Keratinocyte (primary cell): ENCODE results near the gene SLC39A11. TPM values are rescaled to one million over a fixed set of nuclear protein-coding genes. Genes with fewer than 3 reads are reported as not detected.

Source experiments
- DNase-seq: peaks from one replicate; pipeline ENCODE4 v3.0.0-alpha.2; 2011; ENCODE audit warnings: low read depth, missing footprints, low spot score
- FAIRE-seq: peaks from 2 replicates; lab custom pipeline; 2011; peaks lifted over from hg19 to GRCh38; lab: Jason Lieb, UNC
- H2AFZ ChIP-seq: 2 replicates; pipeline ENCODE4 v1.6.0; 2012; ENCODE audit warnings: low read length, control low read depth, inconsistent platforms; ENCODE audit not compliant: control insufficient read depth
- H3K27ac ChIP-seq: 2 replicates; pipeline ENCODE4 v1.5.1; 2011; ENCODE audit warnings: low read length; ENCODE audit not compliant: control insufficient read depth, insufficient read depth
- H3K27me3 ChIP-seq: 3 replicates; pipeline ENCODE4 v1.6.0; 2011; ENCODE audit warnings: low read length; ENCODE audit not compliant: control insufficient read depth, insufficient read depth; ENCODE audit errors: extremely low read depth
- H3K36me3 ChIP-seq, 2 experiments: 2 replicates in 1 of 2; 3 replicates in 1 of 2; pipeline ENCODE4 v1.5.1; 2011; ENCODE audit warnings: low read length in 2 of 2, mild to moderate bottlenecking in 1 of 2; ENCODE audit not compliant: control insufficient read depth in 2 of 2, insufficient read depth in 2 of 2; ENCODE audit errors: extremely low read depth in 1 of 2
- H3K4me1 ChIP-seq: 3 replicates; pipeline ENCODE4 v1.5.1; 2011; ENCODE audit warnings: low read length; ENCODE audit not compliant: control insufficient read depth, insufficient read depth; ENCODE audit errors: extremely low read depth
- H3K4me2 ChIP-seq: 3 replicates; pipeline ENCODE4 v1.6.0; 2011; ENCODE audit warnings: low read depth, low read length; ENCODE audit not compliant: control insufficient read depth, insufficient read depth; ENCODE audit errors: extremely low read depth
- H3K4me3 ChIP-seq, 3 experiments: fragments of 200-600 bp in 1 of 3; sonication (generic) in 1 of 3; 2 replicates in 2 of 3; 3 replicates in 1 of 3; pipeline ENCODE4 v1.5.1; 2011 to 2016; ENCODE audit warnings: low read length in 3 of 3, mild to moderate bottlenecking in 3 of 3, control low read depth in 2 of 3, inconsistent platforms in 1 of 3, low read depth in 1 of 3, mixed read lengths in 1 of 3, mixed run types in 1 of 3, moderate library complexity in 1 of 3; ENCODE audit not compliant: control insufficient read depth in 2 of 3, insufficient read depth in 2 of 3; ENCODE audit errors: extremely low read depth in 1 of 3
- H3K79me2 ChIP-seq: 2 replicates; pipeline ENCODE4 v1.6.0; 2012; ENCODE audit warnings: low read length; ENCODE audit not compliant: control insufficient read depth, insufficient read depth
- H3K9ac ChIP-seq: 3 replicates; pipeline ENCODE4 v1.6.0; 2011; ENCODE audit warnings: low read length; ENCODE audit not compliant: control insufficient read depth, insufficient read depth; ENCODE audit errors: extremely low read depth
- H3K9me1 ChIP-seq: 3 replicates; pipeline ENCODE4 v1.6.0; 2011; ENCODE audit warnings: low read length; ENCODE audit not compliant: control insufficient read depth, insufficient read depth; ENCODE audit errors: extremely low read depth
- H3K9me3 ChIP-seq: 2 replicates; pipeline ENCODE4 v1.5.1; 2012; ENCODE audit warnings: low read depth, low read length; ENCODE audit not compliant: control insufficient read depth
- H4K20me1 ChIP-seq: 3 replicates; pipeline ENCODE4 v1.6.0; 2011; ENCODE audit warnings: low read length; ENCODE audit not compliant: control insufficient read depth, insufficient read depth; ENCODE audit errors: extremely low read depth
- EZH2 ChIP-seq: IDR thresholded peaks from one replicate; pipeline ENCODE4 v1.6.1; 2012; ENCODE audit warnings: inconsistent platforms, mild to moderate bottlenecking, low read length, moderate library complexity
- dilution Hi-C: fragments of 300-500 bp; cut with MboI; formaldehyde crosslinking; loops from one replicate; pipeline ENCODE4 v1.7.0; 2020; ENCODE audit warnings: low sequenced_read_pairs; ENCODE audit not compliant: extremely low pct_ligation_motif_present
- polyA plus RNA-seq, 5 experiments: library from polyadenylated mRNA; depleted of rRNA in 3 of 5; stranded (reverse) in 3 of 5; stranded (forward) in 1 of 5; unstranded in 1 of 5; fragments of >200 nt; gene quantifications; 1 replicate in 1 of 5; 2 replicates in 3 of 5; 3 replicates in 1 of 5; pipeline versions ENCODE4 v1.2.1 to v1.2.3, GENCODE V29; 2011 to 2012; ENCODE audit warnings: missing spikeins in 2 of 5, low read depth in 1 of 5, low replicate concordance in 1 of 5
- TF ChIP-seq, protein P1 (sequence below), 3 experiments: IDR thresholded peaks in 1 of 3; conservative IDR thresholded peaks in 1 of 3; optimal IDR thresholded peaks in 1 of 3; 2 replicates in 2 of 3; 3 replicates in 1 of 3; pipeline versions ENCODE3 to v1.5.1; 2011; ENCODE audit warnings: low read length in 3 of 3, mild to moderate bottlenecking in 3 of 3, moderate library complexity in 2 of 3, control low read depth in 1 of 3, inconsistent platforms in 1 of 3; ENCODE audit not compliant: insufficient read depth in 2 of 3; ENCODE audit errors: extremely low read depth in 1 of 3

SLC39A11 gene
- polyA plus RNA-seq, 1 donor (not counting 4 experiments of a cell fraction or from before 2014, with no cell fraction given) = 11.5 TPM

DNA sequence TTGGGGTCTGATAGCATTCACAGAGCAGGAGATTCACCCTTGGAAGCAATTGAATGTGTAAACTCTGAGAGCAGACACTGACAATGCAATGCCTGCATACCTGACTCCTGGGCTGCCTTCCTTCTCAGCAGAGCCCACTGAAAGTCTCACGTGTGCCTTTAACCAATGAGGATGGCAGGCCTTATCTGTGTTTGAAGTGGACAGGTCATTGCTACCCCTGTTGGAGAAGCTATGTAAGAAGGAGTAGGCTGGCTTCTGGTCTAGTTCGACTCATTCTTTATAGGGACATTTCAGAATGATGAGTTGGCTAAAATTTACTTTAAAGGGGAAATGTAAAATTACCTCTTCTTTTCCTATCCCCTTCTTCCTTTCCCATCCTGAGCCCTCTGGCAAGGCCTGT, 446.3 kb downstream of the SLC39A11 start:
- dilution Hi-C loops = no loop called here
- no peak overlapping the region for H3K27ac ChIP-seq
- FAIRE-seq = no peak
- H3K4me1 ChIP-seq = peaks cover under 1% of the 10 kb centered on the region
- H3K4me3 ChIP-seq = no peak overlapping the region
- no peaks in the 10 kb centered on the region for H3K79me2 ChIP-seq
- H3K4me2 ChIP-seq = no peak overlapping the region
- no peaks in the 10 kb centered on the region for H3K9me1 ChIP-seq
- TF ChIP-seq, protein P1, sequence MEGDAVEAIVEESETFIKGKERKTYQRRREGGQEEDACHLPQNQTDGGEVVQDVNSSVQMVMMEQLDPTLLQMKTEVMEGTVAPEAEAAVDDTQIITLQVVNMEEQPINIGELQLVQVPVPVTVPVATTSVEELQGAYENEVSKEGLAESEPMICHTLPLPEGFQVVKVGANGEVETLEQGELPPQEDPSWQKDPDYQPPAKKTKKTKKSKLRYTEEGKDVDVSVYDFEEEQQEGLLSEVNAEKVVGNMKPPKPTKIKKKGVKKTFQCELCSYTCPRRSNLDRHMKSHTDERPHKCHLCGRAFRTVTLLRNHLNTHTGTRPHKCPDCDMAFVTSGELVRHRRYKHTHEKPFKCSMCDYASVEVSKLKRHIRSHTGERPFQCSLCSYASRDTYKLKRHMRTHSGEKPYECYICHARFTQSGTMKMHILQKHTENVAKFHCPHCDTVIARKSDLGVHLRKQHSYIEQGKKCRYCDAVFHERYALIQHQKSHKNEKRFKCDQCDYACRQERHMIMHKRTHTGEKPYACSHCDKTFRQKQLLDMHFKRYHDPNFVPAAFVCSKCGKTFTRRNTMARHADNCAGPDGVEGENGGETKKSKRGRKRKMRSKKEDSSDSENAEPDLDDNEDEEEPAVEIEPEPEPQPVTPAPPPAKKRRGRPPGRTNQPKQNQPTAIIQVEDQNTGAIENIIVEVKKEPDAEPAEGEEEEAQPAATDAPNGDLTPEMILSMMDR (optimal IDR thresholded peaks at IDR 0.05 in 1 of 3, IDR thresholded peaks at IDR 0.05 in 1 of 3, conservative IDR thresholded peaks at IDR 0.05 in 1 of 3; ENCODE audit: extremely low read depth in 1 of 3, insufficient read depth in 2 of 3, low read length in 3 of 3) = no peak
- no peak for TF ChIP-seq EZH2
- no peak for DNase-seq
- no peak overlapping the region for H2AFZ ChIP-seq
- no peaks in the 10 kb centered on the region for H3K9me3 ChIP-seq
- no peaks in the 10 kb centered on the region for H3K36me3 ChIP-seq
- no peaks in the 10 kb centered on the region for H3K27me3 ChIP-seq
- H4K20me1 ChIP-seq = no peaks in the 10 kb centered on the region
- no peak overlapping the region for H3K9ac ChIP-seq

DNA sequence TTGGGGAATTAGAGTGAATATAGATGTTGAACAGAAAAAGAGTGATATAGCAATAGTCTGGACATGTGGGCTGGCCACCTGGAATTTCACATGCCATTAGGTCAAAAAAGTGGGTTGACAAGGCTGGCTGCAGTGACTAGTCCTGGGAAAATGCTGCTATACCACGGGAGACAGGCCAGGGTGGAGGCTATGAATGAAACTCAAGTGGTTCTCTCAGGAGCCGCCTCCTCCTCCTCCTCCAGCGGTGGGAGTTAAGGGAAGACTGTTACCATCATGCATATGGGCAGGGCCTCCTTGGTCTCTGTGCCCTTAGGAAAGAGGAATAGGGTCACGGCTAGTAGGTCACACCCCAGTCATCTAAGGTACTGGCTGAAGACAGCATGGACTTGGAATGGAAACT, 448.0 kb downstream of the SLC39A11 start:
- Histone ChIP-seq H2AFZ (no peak overlapping the region), H3K9me3 (no peaks in the 10 kb centered on the region), H3K4me2 (no peak overlapping the region), H3K9ac (no peak overlapping the region), H4K20me1 (no peaks in the 10 kb centered on the region), H3K27ac (no peak overlapping the region), H3K9me1 (no peaks in the 10 kb centered on the region), H3K79me2 (no peaks in the 10 kb centered on the region), H3K4me3 (no peak overlapping the region), H3K27me3 (no peaks in the 10 kb centered on the region), H3K36me3 (no peaks in the 10 kb centered on the region), H3K4me1 (peaks cover 12% of the 10 kb centered on the region)
- dilution Hi-C loops = no loop called here
- DNase-seq = no peak
- no peak for FAIRE-seq
- TF ChIP-seq, protein P1 (optimal IDR thresholded peaks at IDR 0.05 in 1 of 3, IDR thresholded peaks at IDR 0.05 in 1 of 3, conservative IDR thresholded peaks at IDR 0.05 in 1 of 3; ENCODE audit: extremely low read depth in 1 of 3, insufficient read depth in 2 of 3, low read length in 3 of 3) = no peak
- no peak for TF ChIP-seq EZH2
